DOHH2 (cell line): ENCODE measurements around the gene ETFA.

Source experiments
- H3F3A ChIP-seq: fragments of 200-600 bp; sonication (generic), shearing (Covaris generic); 2 replicates; pipeline ENCODE4 v1.6.0; 2016; ENCODE audit warnings: antibody characterized with exemption, mild to moderate bottlenecking; ENCODE audit not compliant: control insufficient read depth, insufficient read depth
- H3K27ac ChIP-seq: fragments of 200-600 bp; sonication (generic); 2 replicates; pipeline ENCODE4 v1.5.1; 2014; ENCODE audit warnings: low read depth, mild to moderate bottlenecking, low read length, moderate library complexity
- H3K27me3 ChIP-seq: fragments of 200-600 bp; sonication (generic); 2 replicates; pipeline ENCODE4 v1.6.1; 2014; ENCODE audit warnings: mild to moderate bottlenecking, low read length, mixed read lengths; ENCODE audit not compliant: control insufficient read depth
- H3K36me3 ChIP-seq: fragments of 200-600 bp; sonication (generic); 2 replicates; pipeline ENCODE4 v1.6.1; 2014; ENCODE audit warnings: mild to moderate bottlenecking, low read length, moderate library complexity, mixed read lengths; ENCODE audit not compliant: control insufficient read depth
- H3K4me1 ChIP-seq: fragments of 200-600 bp; sonication (generic); 2 replicates; pipeline ENCODE4 v1.6.1; 2014; ENCODE audit warnings: mild to moderate bottlenecking, low read length, mixed read lengths; ENCODE audit not compliant: control insufficient read depth
- H3K4me2 ChIP-seq: fragments of 200-600 bp; sonication (generic); 2 replicates; pipeline ENCODE4 v1.6.0; 2014; ENCODE audit warnings: mild to moderate bottlenecking, low read length, moderate library complexity
- H3K4me3 ChIP-seq: fragments of 200-600 bp; sonication (generic); 2 replicates; pipeline ENCODE4 v1.5.1; 2014; ENCODE audit warnings: mild to moderate bottlenecking, low read length, mixed read lengths
- H3K79me2 ChIP-seq: fragments of 200-600 bp; sonication (generic); 2 replicates; pipeline ENCODE4 v1.6.1; 2014; ENCODE audit warnings: mild to moderate bottlenecking, low read length, mixed read lengths; ENCODE audit not compliant: control insufficient read depth
- H3K9me2 ChIP-seq: fragments of 200-600 bp; sonication (generic); replicated peaks from 2 replicates; pipeline ENCODE4 v1.6.1; 2014; ENCODE audit warnings: mild to moderate bottlenecking, low read length, mixed read lengths; ENCODE audit not compliant: control insufficient read depth
- H3K9me3 ChIP-seq: fragments of 200-600 bp; sonication (generic); 2 replicates; pipeline ENCODE4 v1.6.1; 2014; ENCODE audit warnings: antibody characterized with exemption, low read length, mixed read lengths; ENCODE audit not compliant: control insufficient read depth, insufficient read depth
- H4K20me1 ChIP-seq: fragments of 200-600 bp; sonication (generic); 2 replicates; pipeline ENCODE4 v1.6.0; 2014; ENCODE audit warnings: low read depth, mild to moderate bottlenecking, antibody characterized with exemption, low read length, moderate library complexity; ENCODE audit not compliant: control insufficient read depth, insufficient read depth
- EZH2phosphoT487 ChIP-seq: fragments of 200-600 bp; sonication (generic); IDR thresholded peaks from 2 replicates; pipeline ENCODE4 v1.6.1; 2017; ENCODE audit warnings: borderline replicate concordance, mild to moderate bottlenecking, antibody characterized with exemption, low read length, moderate library complexity, mixed read lengths
- TF ChIP-seq, protein P1 (sequence below): fragments of 200-600 bp; sonication (generic); IDR thresholded peaks from one replicate; pipeline ENCODE4 v1.5.1; 2014; ENCODE audit warnings: antibody characterized with exemption, mild to moderate bottlenecking, low read depth, low read length; ENCODE audit not compliant: poor library complexity, severe bottlenecking

ETFA gene

DNA sequence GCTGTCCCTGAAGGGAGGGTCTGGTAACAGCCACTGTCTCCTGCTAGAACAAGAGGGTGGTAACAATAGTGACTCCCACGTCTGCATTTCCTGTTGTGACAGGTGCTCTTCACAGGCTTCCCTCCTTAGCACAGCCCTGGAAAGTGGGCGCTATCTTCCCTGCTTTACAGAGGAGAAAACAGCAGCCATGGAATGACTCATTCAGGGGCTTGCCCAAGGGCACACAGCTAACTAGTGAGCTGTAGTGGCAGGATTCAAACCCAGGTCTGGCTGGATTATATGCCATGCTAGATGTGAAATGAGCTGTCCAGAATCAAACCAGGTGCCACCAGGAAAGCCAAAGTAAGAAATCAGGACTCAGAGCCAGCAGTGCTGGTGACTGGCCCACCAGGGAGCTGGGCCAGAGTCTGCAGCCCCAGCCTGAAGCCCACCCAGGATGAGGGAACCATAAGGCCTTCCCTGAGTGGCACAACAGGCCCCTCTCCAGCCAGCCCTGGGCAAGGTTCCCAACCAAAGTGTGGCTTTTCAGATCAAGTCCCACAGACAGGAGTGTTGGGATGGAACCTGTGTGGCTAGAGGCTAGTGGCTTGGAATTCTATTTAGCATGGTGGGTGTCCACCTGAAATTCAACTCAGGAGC lies 102.4 kb downstream of the ETFA start:
- Histone ChIP-seq H3K9me3 (no peaks in the 10 kb centered on the region), H3K4me1 (no peaks in the 10 kb centered on the region), H3K79me2 (no peaks in the 10 kb centered on the region), H3F3A (no peaks in the 10 kb centered on the region), H3K9me2 (no peaks in the 10 kb centered on the region), H3K27me3 (no peaks in the 10 kb centered on the region), H4K20me1 (no peaks in the 10 kb centered on the region), H3K4me2 (no peak overlapping the region), H3K36me3 (peaks cover 19% of the 10 kb centered on the region), H3K27ac (no peak overlapping the region), H3K4me3 (no peak overlapping the region)
- TF ChIP-seq EZH2phosphoT487, result no peak
- TF ChIP-seq, protein P1, sequence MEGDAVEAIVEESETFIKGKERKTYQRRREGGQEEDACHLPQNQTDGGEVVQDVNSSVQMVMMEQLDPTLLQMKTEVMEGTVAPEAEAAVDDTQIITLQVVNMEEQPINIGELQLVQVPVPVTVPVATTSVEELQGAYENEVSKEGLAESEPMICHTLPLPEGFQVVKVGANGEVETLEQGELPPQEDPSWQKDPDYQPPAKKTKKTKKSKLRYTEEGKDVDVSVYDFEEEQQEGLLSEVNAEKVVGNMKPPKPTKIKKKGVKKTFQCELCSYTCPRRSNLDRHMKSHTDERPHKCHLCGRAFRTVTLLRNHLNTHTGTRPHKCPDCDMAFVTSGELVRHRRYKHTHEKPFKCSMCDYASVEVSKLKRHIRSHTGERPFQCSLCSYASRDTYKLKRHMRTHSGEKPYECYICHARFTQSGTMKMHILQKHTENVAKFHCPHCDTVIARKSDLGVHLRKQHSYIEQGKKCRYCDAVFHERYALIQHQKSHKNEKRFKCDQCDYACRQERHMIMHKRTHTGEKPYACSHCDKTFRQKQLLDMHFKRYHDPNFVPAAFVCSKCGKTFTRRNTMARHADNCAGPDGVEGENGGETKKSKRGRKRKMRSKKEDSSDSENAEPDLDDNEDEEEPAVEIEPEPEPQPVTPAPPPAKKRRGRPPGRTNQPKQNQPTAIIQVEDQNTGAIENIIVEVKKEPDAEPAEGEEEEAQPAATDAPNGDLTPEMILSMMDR, result no peak

DNA sequence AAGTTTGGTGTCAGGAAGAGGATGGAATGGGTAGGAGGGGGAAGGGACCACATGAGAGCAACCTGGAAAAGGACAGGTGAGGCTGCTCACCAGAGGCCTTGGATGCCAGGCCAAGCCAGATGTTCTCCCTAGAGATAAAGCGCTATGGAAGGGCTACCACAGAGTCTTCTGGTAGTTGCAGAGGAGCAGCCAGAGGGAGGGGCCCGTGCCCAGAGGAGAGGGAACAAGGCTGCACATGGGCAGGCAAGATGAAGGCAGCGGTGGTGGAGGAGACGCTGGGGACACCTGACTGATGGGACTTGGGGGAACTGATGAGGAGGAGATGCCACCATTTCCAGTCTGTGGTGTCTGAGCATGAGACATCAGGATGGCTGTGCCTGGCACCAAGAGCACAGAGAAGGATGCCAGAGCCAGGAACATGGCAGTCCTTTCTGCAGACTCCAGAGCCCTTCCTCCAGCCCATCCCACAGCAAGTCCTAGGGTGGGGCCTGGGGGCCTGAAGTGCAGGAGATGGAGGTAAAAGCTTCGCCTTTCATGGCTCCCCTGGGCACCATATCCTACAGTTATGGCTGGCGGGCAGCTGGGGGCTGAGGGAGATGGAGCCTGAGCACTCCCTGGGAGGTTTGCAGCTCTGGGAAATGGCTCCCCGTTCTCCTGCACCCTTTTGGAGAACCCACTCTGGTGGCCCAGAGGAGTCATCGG lies 103.0 kb downstream of the ETFA start:
- no peak overlapping the region for H3K27ac ChIP-seq
- no peaks in the 10 kb centered on the region for H3F3A ChIP-seq
- no peaks in the 10 kb centered on the region for H3K4me1 ChIP-seq
- H3K4me2 ChIP-seq, result no peak overlapping the region
- TF ChIP-seq, protein P1, result no peak
- TF ChIP-seq EZH2phosphoT487, result no peak
- H3K36me3 ChIP-seq, result peaks cover 17% of the 10 kb centered on the region; the same call in 1 of the 2 replicates
- H3K79me2 ChIP-seq, result no peaks in the 10 kb centered on the region
- no peaks in the 10 kb centered on the region for H4K20me1 ChIP-seq
- no peak overlapping the region for H3K4me3 ChIP-seq
- no peaks in the 10 kb centered on the region for H3K27me3 ChIP-seq
- H3K9me2 ChIP-seq, result no peaks in the 10 kb centered on the region
- H3K9me3 ChIP-seq, result no peaks in the 10 kb centered on the region

DNA sequence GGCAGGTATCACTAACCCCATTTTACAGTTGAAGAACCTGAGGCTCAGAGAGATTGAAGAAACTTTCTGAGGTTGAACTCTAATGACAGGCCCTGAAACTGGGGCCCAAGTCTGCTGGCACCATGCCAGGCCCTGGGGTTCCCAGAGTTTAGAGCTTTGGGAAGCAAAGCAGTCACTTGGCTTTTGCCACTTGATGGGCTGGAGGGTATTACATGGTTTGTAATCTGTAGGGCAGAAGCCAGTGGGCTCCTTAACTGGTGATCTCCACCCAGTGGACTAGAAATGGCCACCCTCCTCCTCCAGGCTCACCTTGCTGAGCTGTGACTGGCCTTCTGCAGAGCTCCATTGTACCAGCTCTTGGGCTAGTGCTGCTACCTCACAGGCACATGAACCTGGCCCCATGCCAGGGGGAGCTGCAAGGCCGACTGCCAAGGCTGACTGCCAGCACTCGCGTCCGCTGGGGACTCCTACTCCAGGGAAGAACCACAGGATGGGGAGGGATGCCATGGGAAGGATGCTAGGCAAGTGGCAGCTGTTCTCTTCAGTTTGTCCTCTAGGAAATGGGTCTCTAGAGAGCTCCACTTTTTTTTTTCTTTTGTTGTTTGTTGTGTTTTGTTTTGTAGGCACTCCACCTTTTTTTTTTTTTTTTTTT lies 104.8 kb downstream of the ETFA start:
- no peaks in the 10 kb centered on the region for H3K27me3 ChIP-seq
- H3K9me2 ChIP-seq, result no peaks in the 10 kb centered on the region
- no peaks in the 10 kb centered on the region for H4K20me1 ChIP-seq
- H3K36me3 ChIP-seq, result peaks cover 7% of the 10 kb centered on the region; the same call in 1 of the 2 replicates
- H3K27ac ChIP-seq, result no peak overlapping the region
- no peaks in the 10 kb centered on the region for H3K9me3 ChIP-seq
- no peak overlapping the region for H3K4me3 ChIP-seq
- no peak overlapping the region for H3K4me2 ChIP-seq
- no peaks in the 10 kb centered on the region for H3K4me1 ChIP-seq
- no peak for TF ChIP-seq EZH2phosphoT487
- TF ChIP-seq, protein P1, result no peak
- H3F3A ChIP-seq, result no peaks in the 10 kb centered on the region
- H3K79me2 ChIP-seq, result no peaks in the 10 kb centered on the region
